Trophoblast cell (in vitro differentiated cells and primary cell): ENCODE measurements around the gene PTPRM.

Experiments
- DNase-seq, 2 donors: peaks; one replicate each; pipeline ENCODE4 v3.0.0-alpha.2; 2016
- H2AFZ ChIP-seq: 2 replicates; pipeline ENCODE4 v1.6.1; 2013; ENCODE audit warnings: low read length, moderate library complexity, mild to moderate bottlenecking; ENCODE audit not compliant: insufficient read depth, poor library complexity
- H2AK5ac ChIP-seq: 2 replicates; pipeline ENCODE4 v1.6.1; 2013; ENCODE audit warnings: mild to moderate bottlenecking, low read length
- H2BK120ac ChIP-seq: 2 replicates; pipeline ENCODE4 v1.6.1; 2013; ENCODE audit warnings: low read length, mild to moderate bottlenecking, moderate library complexity; ENCODE audit not compliant: insufficient read depth, poor library complexity
- H2BK12ac ChIP-seq: 2 replicates; pipeline ENCODE4 v1.6.1; 2013; ENCODE audit warnings: mild to moderate bottlenecking, low read length, moderate library complexity
- H2BK5ac ChIP-seq: 2 replicates; pipeline ENCODE4 v1.6.1; 2013; ENCODE audit warnings: low read length, low read depth, moderate library complexity, mild to moderate bottlenecking; ENCODE audit not compliant: poor library complexity
- H3K14ac ChIP-seq: 2 replicates; pipeline ENCODE4 v1.6.1; 2013; ENCODE audit warnings: mild to moderate bottlenecking, low read length
- H3K18ac ChIP-seq: 2 replicates; pipeline ENCODE4 v1.6.1; 2013; ENCODE audit warnings: mild to moderate bottlenecking, low read length
- H3K23ac ChIP-seq: 2 replicates; pipeline ENCODE4 v1.6.1; 2013; ENCODE audit warnings: low read length
- H3K27ac ChIP-seq: 2 replicates; pipeline ENCODE4 v1.5.1; 2013; ENCODE audit warnings: low read depth, mild to moderate bottlenecking, inconsistent platforms, low read length, moderate library complexity
- H3K27me3 ChIP-seq: 2 replicates; pipeline ENCODE4 v1.6.1; 2013; ENCODE audit warnings: inconsistent platforms, mild to moderate bottlenecking, low read length, moderate library complexity; ENCODE audit not compliant: insufficient read depth
- H3K36me3 ChIP-seq, 2 experiments: 1 replicate in 1 of 2; 2 replicates in 1 of 2; pipeline ENCODE4 v1.6.1; 2013; ENCODE audit warnings: low read length in 2 of 2, mild to moderate bottlenecking in 2 of 2, moderate library complexity in 1 of 2; ENCODE audit not compliant: insufficient read depth in 2 of 2, control insufficient read depth in 1 of 2
- H3K4ac ChIP-seq: 2 replicates; pipeline ENCODE4 v1.6.1; 2013; ENCODE audit warnings: low read depth, mild to moderate bottlenecking, low read length, moderate library complexity
- H3K4me1 ChIP-seq, 2 experiments: 1 replicate in 1 of 2; 2 replicates in 1 of 2; pipeline ENCODE4 v1.6.1; 2013; ENCODE audit warnings: low read length in 2 of 2, mild to moderate bottlenecking in 2 of 2, moderate library complexity in 1 of 2; ENCODE audit not compliant: insufficient read depth in 2 of 2, control insufficient read depth in 1 of 2
- H3K4me2 ChIP-seq: 2 replicates; pipeline ENCODE4 v1.6.1; 2013; ENCODE audit warnings: inconsistent platforms, mild to moderate bottlenecking, low read length, moderate library complexity
- H3K4me3 ChIP-seq: 2 replicates; pipeline ENCODE4 v1.5.1; 2013; ENCODE audit warnings: mild to moderate bottlenecking, low read depth, low read length, inconsistent platforms
- H3K79me1 ChIP-seq: one replicate; pipeline ENCODE4 v1.6.1; 2013; ENCODE audit warnings: low read length
- H3K79me2 ChIP-seq: 2 replicates; pipeline ENCODE4 v1.6.1; 2013; ENCODE audit warnings: low read length, mild to moderate bottlenecking; ENCODE audit not compliant: control insufficient read depth, insufficient read depth, poor library complexity
- H3K9ac ChIP-seq: 2 replicates; pipeline ENCODE4 v1.6.1; 2013; ENCODE audit warnings: mild to moderate bottlenecking, low read length
- H3K9me3 ChIP-seq: 2 replicates; pipeline ENCODE4 v1.6.1; 2013; ENCODE audit warnings: low read depth, mild to moderate bottlenecking, control low read depth, inconsistent platforms, low read length; ENCODE audit not compliant: insufficient read depth
- H4K12ac ChIP-seq: 2 replicates; pipeline ENCODE4 v1.6.1; 2013; ENCODE audit warnings: low read depth, mild to moderate bottlenecking, low read length, moderate library complexity
- H4K8ac ChIP-seq: 2 replicates; pipeline ENCODE4 v1.6.1; 2013; ENCODE audit warnings: low read depth, mild to moderate bottlenecking, low read length, moderate library complexity
- H4K91ac ChIP-seq: one replicate; pipeline ENCODE4 v1.6.1; 2013; ENCODE audit warnings: low read depth, mild to moderate bottlenecking, low read length, moderate library complexity
- WGBS: extraction: QIAGEN DNeasy Blood & Tissue Kit; methylation state at CpG from one replicate; pipeline ENCODE4 v1.1.7; 2013; ENCODE audit warnings: missing lambda C conversion rate; ENCODE audit not compliant: insufficient read length, insufficient coverage; ENCODE audit errors: extremely low coverage; 5-methylcytosine and 5-hydroxymethylcytosine counted together

Gene PTPRM

GRCh38 chr18:7814754-7815315 lies 247.7 kb downstream of the PTPRM start:
- Histone ChIP-seq H3K23ac (no peak overlapping the region), H2AFZ (no peak overlapping the region), H3K27me3 (no peaks in the 10 kb centered on the region), H4K12ac (no peak overlapping the region), H3K18ac (no peak overlapping the region), H2AK5ac (no peak overlapping the region), H4K8ac (no peak overlapping the region), H3K4ac (no peak overlapping the region), H3K79me1 (no peaks in the 10 kb centered on the region), H3K4me2 (no peak overlapping the region), H2BK12ac (no peak overlapping the region), H3K9me3 (peaks cover 6% of the 10 kb centered on the region), H3K14ac (no peak overlapping the region), H3K27ac (no peak overlapping the region), H2BK5ac (no peak overlapping the region), H2BK120ac (no peak overlapping the region), H3K4me3 (no peak overlapping the region), H3K4me1 (peaks cover 4 to 8% of the 10 kb centered on the region in 2 experiments), H3K79me2 (no peaks in the 10 kb centered on the region), H3K36me3 (peaks cover 0 to 2% of the 10 kb centered on the region in 2 experiments), H4K91ac (no peak overlapping the region), H3K9ac (no peak overlapping the region)
- WGBS, result no CpG with 5 or more reads among the region's 5 CpGs
- no peak for DNase-seq

GRCh38 chr18:7815787-7816186 lies 248.7 kb downstream of the PTPRM start:
- no peak overlapping the region for H3K4me3 ChIP-seq
- H4K91ac ChIP-seq, result no peak overlapping the region
- H4K12ac ChIP-seq, result no peak overlapping the region
- no peak overlapping the region for H2BK12ac ChIP-seq
- no peak overlapping the region for H3K27ac ChIP-seq
- no peak overlapping the region for H2AK5ac ChIP-seq
- peaks cover 2 to 6% of the 10 kb centered on the region in 2 experiments for H3K4me1 ChIP-seq
- H4K8ac ChIP-seq, result no peak overlapping the region
- H3K4ac ChIP-seq, result no peak overlapping the region
- H3K4me2 ChIP-seq, result no peak overlapping the region
- H3K14ac ChIP-seq, result no peak overlapping the region
- H3K9ac ChIP-seq, result no peak overlapping the region
- no peak for DNase-seq
- no peak overlapping the region for H2BK120ac ChIP-seq
- H3K36me3 ChIP-seq, result peaks cover 0 to 4% of the 10 kb centered on the region in 2 experiments
- H3K23ac ChIP-seq, result no peak overlapping the region
- H3K9me3 ChIP-seq, result peaks cover 6% of the 10 kb centered on the region
- no peaks in the 10 kb centered on the region for H3K27me3 ChIP-seq
- H3K79me2 ChIP-seq, result no peaks in the 10 kb centered on the region
- H2AFZ ChIP-seq, result no peak overlapping the region
- H3K79me1 ChIP-seq, result no peaks in the 10 kb centered on the region
- no CpG with 5 or more reads among the region's 2 CpGs for WGBS
- H2BK5ac ChIP-seq, result no peak overlapping the region
- no peak overlapping the region for H3K18ac ChIP-seq

- no peaks in the 10 kb centered on the region for H3K79me2 ChIP-seq
- no peak overlapping the region for H3K27ac ChIP-seq
- H3K4me3 ChIP-seq, result no peak overlapping the region
- no peak overlapping the region for H2AFZ ChIP-seq
- H3K9me3 ChIP-seq, result peaks cover 6% of the 10 kb centered on the region
- H3K4me2 ChIP-seq, result no peak overlapping the region
- no peak overlapping the region for H4K8ac ChIP-seq
- no peak overlapping the region for H3K9ac ChIP-seq
- no peaks in the 10 kb centered on the region for H3K27me3 ChIP-seq
- H2BK5ac ChIP-seq, result no peak overlapping the region
- no peak overlapping the region for H2BK120ac ChIP-seq
- no peak overlapping the region for H4K12ac ChIP-seq
- no peak overlapping the region for H3K18ac ChIP-seq
- H3K23ac ChIP-seq, result no peak overlapping the region
- H3K4ac ChIP-seq, result no peak overlapping the region
- no peak for DNase-seq
- peaks cover 1 to 4% of the 10 kb centered on the region in 2 experiments for H3K4me1 ChIP-seq
- no peaks in the 10 kb centered on the region for H3K79me1 ChIP-seq
- H2BK12ac ChIP-seq, result no peak overlapping the region
- H2AK5ac ChIP-seq, result no peak overlapping the region
- H3K14ac ChIP-seq, result no peak overlapping the region
- no CpG with 5 or more reads among the region's 8 CpGs for WGBS
- H4K91ac ChIP-seq, result no peak overlapping the region
- peaks cover 0 to 4% of the 10 kb centered on the region in 2 experiments for H3K36me3 ChIP-seq
Observed at GRCh38 chr18:7817575-7818230, 250.6 kb downstream of the PTPRM start.

GRCh38 chr18:7821784-7822183 lies 254.7 kb downstream of the PTPRM start:
- H3K9ac ChIP-seq, result no peak overlapping the region
- no peak overlapping the region for H3K18ac ChIP-seq
- no peak overlapping the region for H3K14ac ChIP-seq

More at GRCh38 chr18:7821784-7822183, 254.7 kb downstream of the PTPRM start:
- Histone ChIP-seq H2BK120ac (no peak overlapping the region), H3K4me3 (no peak overlapping the region), H2AK5ac (no peak overlapping the region), H3K27me3 (no peaks in the 10 kb centered on the region), H2AFZ (no peak overlapping the region), H4K12ac (no peak overlapping the region), H3K23ac (no peak overlapping the region), H3K79me1 (no peaks in the 10 kb centered on the region), H3K36me3 (peaks cover 0 to 2% of the 10 kb centered on the region in 2 experiments), H2BK5ac (no peak overlapping the region), H4K8ac (no peak overlapping the region), H3K4me2 (no peak overlapping the region), H3K79me2 (no peaks in the 10 kb centered on the region), H4K91ac (no peak overlapping the region), H3K27ac (no peak overlapping the region), H2BK12ac (no peak overlapping the region), H3K4ac (no peak overlapping the region), H3K4me1 (peaks cover 0 to 5% of the 10 kb centered on the region in 2 experiments), H3K9me3 (peaks cover 2% of the 10 kb centered on the region)
- no peak for DNase-seq
- 100% methylated on average over 1 of the region's 1 CpG for WGBS
